HG02981 (cell line): Measurements from ENCODE around the gene GRB2.
"Not testable (repeated sequence)": the region's sequence is repeated elsewhere in the genome, so short reads cannot be mapped to it uniquely, and the experiment has no call there.

Source experiments
- ATAC-seq: cut with Tn5 transposase; IDR thresholded peaks from one replicate; pipeline ENCODE4 v1.9.1; 2021; ENCODE audit warnings: mild to moderate bottlenecking, moderate library complexity; ENCODE audit not compliant: unreplicated experiment

GRB2 gene

DNA sequence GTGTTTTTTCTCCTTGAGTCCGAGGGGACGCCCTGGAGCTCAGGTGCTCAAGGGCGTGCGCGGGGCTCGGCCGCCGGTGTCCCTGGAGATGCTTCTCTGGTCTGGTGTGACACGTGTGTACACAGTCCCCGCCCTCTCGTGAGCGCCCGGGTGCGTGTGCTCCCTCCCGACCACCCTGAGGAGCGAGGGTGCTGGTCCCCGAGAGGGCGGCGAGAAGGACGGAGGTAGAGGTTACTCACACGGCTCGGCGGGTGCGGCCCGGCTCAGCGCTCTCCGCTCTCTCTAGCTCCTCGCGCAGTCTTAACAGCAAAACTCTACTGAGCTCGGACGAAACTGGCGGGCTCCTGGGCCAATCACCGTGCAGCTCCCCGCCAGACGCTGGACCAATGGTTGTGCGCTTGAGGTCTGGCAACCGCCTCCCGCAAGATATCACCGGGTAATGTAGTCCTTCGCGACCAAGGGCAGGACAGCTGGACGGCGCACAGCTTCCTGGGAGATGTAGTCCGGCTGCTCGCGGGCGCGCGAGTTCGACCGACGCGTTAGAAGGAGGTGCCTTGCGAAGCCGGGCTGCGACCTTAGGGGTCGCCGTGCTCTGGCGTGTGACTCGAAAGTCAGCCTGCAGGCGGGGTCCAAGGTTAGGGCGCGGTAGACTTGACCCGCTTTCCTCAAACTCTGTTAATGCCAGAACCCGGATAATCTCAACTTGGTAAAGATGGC lies 116.2 kb downstream of the GRB2 start, which contains the start of gene SLC25A19:
Gene SLC25A19, minus strand, starts transcription at position 319 of the 717 bp plus-strand sequence. CDS start 2,669 bp downstream, outside the sequence.
- ATAC-seq = peak; percentile 91

DNA sequence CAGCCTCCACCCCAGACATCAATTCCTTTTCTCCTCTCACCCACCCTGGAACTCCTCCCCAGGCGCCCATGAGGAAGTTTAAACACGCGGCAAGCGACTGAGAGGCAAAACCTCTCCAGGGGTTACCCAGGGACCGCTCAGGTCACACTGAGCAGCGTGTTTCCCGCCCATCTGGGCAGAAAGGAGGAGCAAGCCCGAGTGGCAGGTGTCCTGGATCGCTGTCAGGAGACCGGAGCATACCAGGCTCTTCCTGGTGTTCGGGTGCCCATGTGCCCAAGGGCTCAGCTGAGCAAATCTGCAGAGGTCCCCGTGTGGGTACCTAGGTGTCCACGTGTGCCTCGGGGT lies 116.7 kb downstream of the GRB2 start:
- peak; percentile 14 for ATAC-seq

DNA sequence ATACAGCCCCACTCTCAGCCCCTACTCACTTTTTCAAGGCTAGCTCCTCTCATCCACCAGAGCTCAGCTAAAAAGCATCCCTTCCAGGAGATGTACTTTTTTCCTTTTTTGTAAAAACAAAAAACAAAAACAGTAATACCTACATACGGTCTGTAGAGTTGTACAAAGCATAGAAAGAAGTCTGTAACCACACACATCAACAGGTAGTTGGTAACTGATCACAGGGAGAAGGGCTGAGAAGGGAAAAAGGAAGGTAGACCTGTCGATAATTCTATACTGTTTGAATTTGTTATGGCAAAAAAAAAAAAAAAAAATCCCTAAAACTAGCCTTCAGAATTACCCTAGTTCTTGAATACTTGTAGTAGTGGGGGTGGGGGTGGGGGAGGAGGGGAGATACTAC lies 117.1 kb downstream of the GRB2 start:
- ATAC-seq = no peak

GRCh38 chr17:75287221-75287620 lies 118.3 kb downstream of the GRB2 start:
- ATAC-seq = no peak

DNA sequence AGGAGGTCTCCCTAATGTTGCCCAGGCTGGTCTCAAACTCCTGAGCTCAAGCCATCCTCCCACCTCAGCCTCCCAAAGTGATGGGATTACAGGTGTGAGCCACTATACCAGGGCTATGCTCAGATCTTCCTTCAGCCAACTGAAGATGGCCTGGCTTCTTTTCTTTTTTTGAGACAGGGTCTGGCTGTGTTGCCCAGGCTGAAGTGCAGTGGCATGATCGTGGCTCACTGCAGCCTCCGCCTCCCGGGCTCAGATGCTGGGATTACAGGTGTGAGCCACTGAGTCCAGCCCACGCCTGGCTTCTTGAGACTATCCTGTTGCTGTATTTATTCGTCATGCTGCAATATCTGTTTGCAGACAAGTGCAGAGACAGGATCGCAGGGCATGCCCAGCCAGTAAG lies 120.4 kb downstream of the GRB2 start:
- no peak for ATAC-seq

DNA sequence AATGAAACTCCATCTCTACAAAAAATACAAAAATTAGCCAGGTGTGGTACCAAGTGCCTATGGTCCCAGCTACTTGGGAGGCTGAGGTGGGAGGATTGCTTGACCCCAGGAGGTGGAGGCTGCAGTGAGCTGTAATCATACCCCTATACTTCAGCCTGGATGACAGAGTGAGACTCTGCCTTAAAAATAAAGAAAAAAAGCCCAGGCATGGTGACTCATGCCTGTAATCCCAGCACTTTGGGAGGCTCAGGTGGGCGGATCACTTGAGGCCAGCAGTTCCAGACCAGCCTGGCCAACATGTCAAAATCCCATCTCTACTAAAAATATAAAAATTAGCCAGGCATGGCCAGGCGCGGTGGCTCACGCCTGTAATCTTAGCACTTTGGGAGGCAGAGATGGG lies 125.3 kb downstream of the GRB2 start:
- not testable (repeated sequence) for ATAC-seq

DNA sequence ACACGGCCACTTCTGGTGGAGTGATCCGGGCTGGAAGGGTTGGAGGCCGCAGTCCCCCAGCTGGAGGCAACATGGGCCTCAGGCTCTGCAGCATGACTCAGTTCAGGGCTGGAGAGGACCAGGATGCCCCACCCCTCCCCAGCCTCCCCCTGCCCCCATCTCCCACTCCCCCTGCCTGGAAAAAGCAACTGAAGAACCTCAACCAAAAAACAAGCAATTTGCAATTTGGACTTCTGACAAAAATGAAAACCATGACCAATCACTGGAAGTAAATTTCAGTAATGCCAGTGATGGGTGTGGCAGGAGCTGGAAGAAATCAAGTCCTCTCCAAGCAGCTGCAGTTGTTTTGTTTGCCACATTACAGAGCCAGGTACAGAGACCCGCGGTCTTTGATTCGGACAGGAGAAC lies 127.8 kb downstream of the GRB2 start:
- ATAC-seq = no peak

DNA sequence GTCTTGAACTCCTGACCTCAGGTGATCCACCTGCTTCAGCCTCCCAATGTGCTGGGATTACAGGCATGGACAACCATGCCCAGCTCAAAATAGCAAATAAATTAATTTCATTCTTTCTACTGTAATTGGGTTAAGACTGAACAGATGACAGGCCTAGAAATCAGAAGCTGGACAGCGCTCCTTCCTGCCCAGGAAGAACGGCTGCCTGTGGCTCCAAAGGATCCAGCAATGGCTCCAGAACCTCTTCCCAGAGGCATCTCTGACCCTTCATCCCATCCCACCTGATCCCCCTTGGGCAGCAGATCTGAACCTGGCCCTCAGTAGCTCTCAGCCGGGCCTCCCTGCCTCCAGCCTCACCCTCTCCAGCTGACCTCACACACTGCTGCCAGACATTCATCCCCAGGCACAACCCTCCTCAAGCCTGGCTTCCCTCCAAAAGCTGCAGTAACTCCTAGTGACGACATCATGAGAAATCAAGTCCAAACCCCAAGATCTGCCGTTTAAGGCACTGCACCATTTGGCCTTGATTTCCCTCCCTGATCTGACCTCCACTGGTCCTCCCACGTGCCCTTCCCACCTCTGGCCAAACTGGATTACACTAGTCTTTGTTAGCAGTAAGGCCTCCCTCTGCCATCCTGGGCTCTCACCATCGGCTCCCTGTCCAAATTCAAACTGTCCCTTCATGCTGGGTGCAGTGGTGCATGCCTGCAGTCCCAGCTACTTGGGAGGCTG lies 131.3 kb downstream of the GRB2 start:
- no peak for ATAC-seq

DNA sequence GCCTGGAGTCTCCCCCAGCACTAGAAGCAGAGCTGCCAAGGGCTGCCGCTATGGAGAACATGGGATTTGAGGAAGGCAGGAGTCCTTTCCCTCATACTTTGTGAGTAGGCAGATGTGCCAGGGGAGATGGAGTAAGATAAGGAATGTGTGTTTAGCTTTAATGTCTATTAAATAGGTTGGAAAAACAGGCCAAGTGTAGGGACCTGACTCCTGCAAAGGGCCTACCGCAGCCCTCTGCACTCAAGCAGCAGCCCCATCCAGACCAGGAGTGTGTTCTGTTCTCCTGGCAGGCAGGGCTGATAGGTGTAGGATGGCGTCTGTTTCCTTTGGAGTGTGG lies 132.7 kb downstream of the GRB2 start:
- ATAC-seq = no peak

DNA sequence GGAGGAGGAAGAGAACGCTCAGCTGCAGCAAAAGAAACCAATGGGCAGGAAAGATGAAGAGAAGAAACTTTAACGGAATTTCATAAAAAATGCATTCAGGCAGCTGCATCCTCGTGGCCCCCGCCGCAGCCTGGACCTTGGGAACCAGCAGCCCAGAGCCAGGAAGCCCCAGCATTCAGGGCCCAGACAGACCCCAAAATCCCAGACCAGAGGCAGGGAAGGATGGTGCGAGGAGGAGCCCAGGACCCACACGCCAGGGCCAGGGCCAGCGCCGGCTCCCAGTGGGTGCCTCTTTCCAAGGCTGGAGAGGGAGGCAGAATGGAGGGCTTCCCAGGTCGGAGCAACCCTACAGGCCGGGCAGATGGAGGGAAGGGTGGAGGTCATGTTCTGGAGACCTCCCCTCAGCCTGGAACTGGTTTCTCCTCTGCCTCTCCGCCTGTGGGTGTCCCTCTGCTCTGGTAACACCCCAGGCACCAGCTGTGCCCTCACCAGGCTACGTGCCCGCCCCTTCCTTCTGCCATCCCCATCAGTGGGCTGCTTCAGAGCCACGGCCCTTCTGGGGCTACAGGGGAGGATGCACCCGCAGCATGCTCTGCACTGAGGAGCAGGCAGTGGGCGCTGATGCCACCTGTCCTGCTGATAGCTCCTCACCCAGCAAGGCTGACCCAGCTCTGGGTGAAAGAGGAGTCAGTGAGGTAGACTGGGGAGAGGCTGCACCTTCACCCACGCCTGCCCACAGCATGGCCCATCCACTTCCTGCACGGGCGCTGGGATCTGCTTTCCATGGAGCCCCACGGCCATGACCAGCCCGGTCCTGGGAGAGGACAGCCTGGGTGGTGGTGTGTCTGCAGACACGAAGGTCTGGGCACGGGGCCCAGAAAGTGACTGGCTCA lies 133.3 kb downstream of the GRB2 start:
- ATAC-seq = no peak

DNA sequence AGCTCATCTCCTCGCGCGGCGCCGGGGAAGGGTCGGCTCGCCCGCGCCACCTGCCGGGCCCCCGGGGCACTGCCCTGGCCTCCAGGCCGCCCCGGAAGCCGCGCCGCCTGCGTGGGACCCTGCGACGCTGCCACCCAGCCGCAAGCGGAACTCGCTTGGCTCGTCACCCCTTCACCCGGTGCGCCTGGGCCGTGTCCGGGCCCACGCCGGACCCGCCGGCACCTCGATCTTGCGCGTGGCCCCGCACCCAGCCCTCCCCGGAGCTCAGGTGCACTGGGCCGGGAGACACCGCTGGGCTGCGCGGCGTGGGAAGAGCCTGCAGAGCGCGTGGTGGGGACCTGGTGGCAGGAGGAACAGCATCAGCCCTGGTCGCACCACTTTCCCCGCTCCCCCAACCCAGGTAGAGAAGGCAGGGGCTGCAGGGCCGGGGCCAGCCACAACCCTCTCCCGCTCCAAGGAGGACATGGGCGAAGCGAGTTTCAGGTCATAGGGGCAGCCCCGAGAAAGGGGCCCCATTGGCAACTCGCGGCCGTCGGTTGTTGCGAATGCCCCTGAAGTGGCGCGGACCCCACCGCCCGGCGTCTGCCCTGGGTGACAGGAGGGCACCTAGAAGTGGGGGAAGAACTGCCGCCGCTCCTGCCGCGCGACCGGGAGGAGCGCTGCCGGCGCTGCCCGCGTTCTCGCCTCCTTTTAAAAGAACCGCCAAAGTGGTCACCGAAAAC lies 134.1 kb downstream of the GRB2 start:
- ATAC-seq = peak; percentile 64

DNA sequence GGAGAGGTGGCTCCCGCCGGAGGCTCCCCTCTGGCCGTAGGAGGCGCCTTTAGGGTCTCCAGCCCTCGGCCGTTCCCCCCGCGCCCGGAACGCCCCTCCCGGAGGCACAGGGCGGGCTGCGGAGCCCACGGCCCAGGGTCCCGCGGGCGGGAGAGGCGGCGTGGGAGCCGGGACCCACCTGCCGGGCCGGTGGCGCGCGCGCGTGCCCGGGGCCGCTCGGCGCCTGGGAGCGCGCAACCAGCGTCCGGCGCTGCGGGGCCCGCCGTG lies 134.6 kb downstream of the GRB2 start, which contains the start of gene MIF4GD:
Gene MIF4GD, minus strand, starts transcription at position 266 of the 267 bp plus-strand sequence. CDS start 1,036 bp downstream, outside the sequence.
- ATAC-seq = no peak

GRCh38 chr17:75270218-75270965 lies 135.1 kb downstream of the GRB2 start:
- ATAC-seq = peak; percentile 33

GRCh38 chr17:75269844-75270217 lies 135.6 kb downstream of the GRB2 start:
- ATAC-seq = no peak
